Stimulated activated naive B cell treated with anti-CD40 and anti-IgM and Interleukin-4, amounts not matched to agents 10 μg/mL and 1 μg/mL and 100 μg/mL, for 72 hours (primary cell): Measurements from ENCODE around the gene DAB1.

Experiments
- ATAC-seq, 2 donors: fragments of 150-1000 bp; cut with Tn5 transposase; replicated peaks; 2 replicates each; pipeline ENCODE4 v1.10.0; 2021; ENCODE audit warnings: moderate library complexity in 1 of 2
- DNase-seq: peaks from one replicate; pipeline ENCODE4 v3.0.0; 2021
- H3K27ac Mint-ChIP-seq: one replicate; pipeline ENCODE4 v1.8.0; 2022; ENCODE audit warnings: mild to moderate bottlenecking, mixed read lengths
- H3K27me3 Mint-ChIP-seq, 2 donors: one replicate each; pipeline ENCODE4 v1.8.0; 2022; ENCODE audit warnings: mixed read lengths in 2 of 2
- H3K36me3 Mint-ChIP-seq, 2 donors: one replicate each; pipeline ENCODE4 v1.8.0; 2022; ENCODE audit warnings: mixed read lengths in 2 of 2, mild to moderate bottlenecking in 1 of 2
- H3K4me1 Mint-ChIP-seq, 2 donors: one replicate each; pipeline ENCODE4 v1.8.0; 2022; ENCODE audit warnings: mixed read lengths in 2 of 2, mild to moderate bottlenecking in 1 of 2
- H3K4me3 Mint-ChIP-seq, 2 donors: one replicate each; pipeline ENCODE4 v1.8.0; 2022; ENCODE audit warnings: mild to moderate bottlenecking in 2 of 2, mixed read lengths in 2 of 2, moderate library complexity in 1 of 2
- H3K9me3 Mint-ChIP-seq, 2 donors: one replicate each; pipeline ENCODE4 v1.8.0; 2022; ENCODE audit warnings: mixed read lengths in 2 of 2, mild to moderate bottlenecking in 1 of 2

The DAB1 gene

GRCh38 chr1:57277681-57278080, 146.2 kb downstream of the DAB1 start:
- DNase-seq (no peak), ATAC-seq (no peak)
- Mint-ChIP-seq H3K4me3 (no peak overlapping the region), H3K36me3 (no peaks in the 10 kb centered on the region), H3K4me1 (no peaks in the 10 kb centered on the region), H3K27me3 (no peaks in the 10 kb centered on the region), H3K9me3 (no peaks in the 10 kb centered on the region), H3K27ac (no peak overlapping the region)

- no peak for ATAC-seq
- H3K27ac Mint-ChIP-seq = no peak overlapping the region
- no peaks in the 10 kb centered on the region for H3K4me1 Mint-ChIP-seq
- no peaks in the 10 kb centered on the region for H3K9me3 Mint-ChIP-seq
- no peak overlapping the region for H3K4me3 Mint-ChIP-seq
- no peaks in the 10 kb centered on the region for H3K36me3 Mint-ChIP-seq
- H3K27me3 Mint-ChIP-seq = no peaks in the 10 kb centered on the region
- DNase-seq = no peak
These were observed 146.9 kb downstream of the DAB1 start for GRCh38 chr1:57276918-57277317.

GRCh38 chr1:57272601-57273000, 151.3 kb downstream of the DAB1 start:
- no peak overlapping the region for H3K4me3 Mint-ChIP-seq
- no peaks in the 10 kb centered on the region for H3K36me3 Mint-ChIP-seq
- DNase-seq (no peak), ATAC-seq (no peak)
- no peaks in the 10 kb centered on the region for H3K4me1 Mint-ChIP-seq
- peaks cover 0 to 2% of the 10 kb centered on the region in 2 donors for H3K9me3 Mint-ChIP-seq
- no peaks in the 10 kb centered on the region for H3K27me3 Mint-ChIP-seq
- no peak overlapping the region for H3K27ac Mint-ChIP-seq

- no peaks in the 10 kb centered on the region for H3K36me3 Mint-ChIP-seq
- no peak for ATAC-seq
- no peak overlapping the region for H3K27ac Mint-ChIP-seq
- no peaks in the 10 kb centered on the region for H3K4me1 Mint-ChIP-seq
- peaks cover 0 to 2% of the 10 kb centered on the region in 2 donors for H3K9me3 Mint-ChIP-seq
- DNase-seq = no peak
- H3K4me3 Mint-ChIP-seq = no peak overlapping the region
- H3K27me3 Mint-ChIP-seq = no peaks in the 10 kb centered on the region
These were observed 151.7 kb downstream of the DAB1 start for GRCh38 chr1:57272150-57272549.

GRCh38 chr1:57270927-57271698, 152.7 kb downstream of the DAB1 start:
- Mint-ChIP-seq H3K4me1 (no peaks in the 10 kb centered on the region), H3K27me3 (no peaks in the 10 kb centered on the region), H3K27ac (no peak overlapping the region), H3K36me3 (no peaks in the 10 kb centered on the region), H3K4me3 (no peak overlapping the region), H3K9me3 (peaks cover 0 to 2% of the 10 kb centered on the region in 2 donors)
- DNase-seq (no peak), ATAC-seq (no peak)

GRCh38 chr1:57269630-57270225, 154.1 kb downstream of the DAB1 start:
- H3K27ac Mint-ChIP-seq = no peak overlapping the region
- no peak for DNase-seq
- H3K36me3 Mint-ChIP-seq = no peaks in the 10 kb centered on the region
- ATAC-seq = no peak
- no peaks in the 10 kb centered on the region for H3K27me3 Mint-ChIP-seq
- H3K4me1 Mint-ChIP-seq = no peaks in the 10 kb centered on the region
- H3K4me3 Mint-ChIP-seq = no peak overlapping the region
- peaks cover 0 to 2% of the 10 kb centered on the region in 2 donors for H3K9me3 Mint-ChIP-seq

- Mint-ChIP-seq H3K4me1 (no peaks in the 10 kb centered on the region), H3K4me3 (no peak overlapping the region), H3K36me3 (no peaks in the 10 kb centered on the region), H3K27ac (no peak overlapping the region), H3K27me3 (no peaks in the 10 kb centered on the region), H3K9me3 (peaks cover 0 to 2% of the 10 kb centered on the region in 2 donors)
- ATAC-seq (no peak), DNase-seq (no peak)
These were observed 158.8 kb downstream of the DAB1 start for GRCh38 chr1:57265104-57265503.

GRCh38 chr1:57262472-57262871, 161.4 kb downstream of the DAB1 start:
- H3K27me3 Mint-ChIP-seq = no peaks in the 10 kb centered on the region
- ATAC-seq = no peak
- H3K4me1 Mint-ChIP-seq = no peaks in the 10 kb centered on the region
- H3K36me3 Mint-ChIP-seq = no peaks in the 10 kb centered on the region
- H3K4me3 Mint-ChIP-seq = no peak overlapping the region
- no peak for DNase-seq
- no peak overlapping the region for H3K27ac Mint-ChIP-seq
- peaks cover 4 to 5% of the 10 kb centered on the region in 2 donors for H3K9me3 Mint-ChIP-seq

- DNase-seq (no peak), ATAC-seq (no peak)
- Mint-ChIP-seq H3K36me3 (no peaks in the 10 kb centered on the region), H3K27ac (no peak overlapping the region), H3K4me1 (no peaks in the 10 kb centered on the region), H3K9me3 (peaks cover 4 to 5% of the 10 kb centered on the region in 2 donors), H3K4me3 (no peak overlapping the region), H3K27me3 (no peaks in the 10 kb centered on the region)
These were observed 165.1 kb downstream of the DAB1 start for GRCh38 chr1:57258557-57259325.

GRCh38 chr1:57255945-57256344, 167.9 kb downstream of the DAB1 start:
- Mint-ChIP-seq H3K27ac (no peak overlapping the region), H3K36me3 (no peaks in the 10 kb centered on the region), H3K27me3 (no peaks in the 10 kb centered on the region), H3K9me3 (peaks cover 4 to 5% of the 10 kb centered on the region in 2 donors), H3K4me1 (no peaks in the 10 kb centered on the region), H3K4me3 (no peak overlapping the region)
- ATAC-seq (no peak), DNase-seq (no peak)

- Mint-ChIP-seq H3K4me1 (no peaks in the 10 kb centered on the region), H3K4me3 (no peak overlapping the region), H3K27me3 (no peaks in the 10 kb centered on the region), H3K9me3 (peaks cover 4 to 5% of the 10 kb centered on the region in 2 donors), H3K36me3 (no peaks in the 10 kb centered on the region), H3K27ac (no peak overlapping the region)
- no peak for ATAC-seq
- DNase-seq = no peak
These were observed 169.8 kb downstream of the DAB1 start for GRCh38 chr1:57254022-57254421.

- DNase-seq = no peak
- H3K4me1 Mint-ChIP-seq = no peaks in the 10 kb centered on the region
- H3K4me3 Mint-ChIP-seq = no peak overlapping the region
- H3K36me3 Mint-ChIP-seq = no peaks in the 10 kb centered on the region
- no peak overlapping the region for H3K27ac Mint-ChIP-seq
- peaks cover 1 to 3% of the 10 kb centered on the region in 2 donors for H3K9me3 Mint-ChIP-seq
- ATAC-seq = no peak
- H3K27me3 Mint-ChIP-seq = no peaks in the 10 kb centered on the region
These were observed 171.1 kb downstream of the DAB1 start for GRCh38 chr1:57252597-57253294.

- no peaks in the 10 kb centered on the region for H3K4me1 Mint-ChIP-seq
- H3K9me3 Mint-ChIP-seq = peaks cover 11 to 17% of the 10 kb centered on the region in 2 donors
- no peak overlapping the region for H3K4me3 Mint-ChIP-seq
- H3K27ac Mint-ChIP-seq = no peak overlapping the region
- no peaks in the 10 kb centered on the region for H3K36me3 Mint-ChIP-seq
- ATAC-seq (no peak), DNase-seq (no peak)
- no peaks in the 10 kb centered on the region for H3K27me3 Mint-ChIP-seq
These were observed 173.8 kb downstream of the DAB1 start for GRCh38 chr1:57250021-57250420.

GRCh38 chr1:57249511-57249910, 174.3 kb downstream of the DAB1 start:
- DNase-seq (no peak), ATAC-seq (no peak)
- Mint-ChIP-seq H3K27ac (no peak overlapping the region), H3K9me3 (peaks cover 13 to 21% of the 10 kb centered on the region in 2 donors), H3K4me1 (no peaks in the 10 kb centered on the region), H3K27me3 (no peaks in the 10 kb centered on the region), H3K36me3 (no peaks in the 10 kb centered on the region), H3K4me3 (no peak overlapping the region)
